K562 (cell line): ENCODE results near the gene BRCA1. TPM values are rescaled to one million over a fixed set of nuclear protein-coding genes. Genes with fewer than 3 reads are reported as not detected.

Experiments used
- ARID2 ChIP-seq: fragments of 450-650 bp; IDR thresholded peaks from 2 replicates; pipeline ENCODE4 v1.6.1; 2017; ENCODE audit warnings: antibody characterized with exemption, mild to moderate bottlenecking
- ATF2 ChIP-seq: sonication (generic); formaldehyde crosslinking; IDR thresholded peaks from 2 replicates; pipeline ENCODE4 v1.8.1; 2022; ENCODE audit warnings: missing genetic modification reagents
- ATF7 ChIP-seq: fragments of 450-650 bp; IDR thresholded peaks from 2 replicates; pipeline ENCODE4 v1.7.1; 2014; ENCODE audit warnings: mild to moderate bottlenecking, moderate library complexity
- CHD1 ChIP-seq: fragments of 200-600 bp; sonication (generic); IDR thresholded peaks from one replicate; pipeline ENCODE4 v1.6.1; 2012; ENCODE audit warnings: mild to moderate bottlenecking, moderate library complexity, low read length, inconsistent platforms
- CSDE1 ChIP-seq, 2 experiments: fragments of 450-650 bp; IDR thresholded peaks; 2 replicates each; pipeline ENCODE4 v1.6.1; 2016; ENCODE audit warnings: mild to moderate bottlenecking in 1 of 2
- EGR1 ChIP-seq: fragments of 450-650 bp; conservative IDR thresholded peaks from 2 replicates; pipeline ENCODE4 v1.6.1; 2017; ENCODE audit warnings: mild to moderate bottlenecking
- EHMT2 ChIP-seq: fragments of 450-650 bp; IDR thresholded peaks from 2 replicates; pipeline ENCODE4 v1.6.1; 2018; ENCODE audit warnings: antibody characterized with exemption
- JUN ChIP-seq, 2 experiments: sonication (generic) in 1 of 2; formaldehyde crosslinking in 1 of 2; IDR thresholded peaks; 2 replicates each; pipeline versions ENCODE4 v1.6.1 to v1.8.0; 2012 to 2022; ENCODE audit warnings: borderline replicate concordance in 2 of 2, mild to moderate bottlenecking in 2 of 2, improper control_type of control experiment in 1 of 2, low read depth in 1 of 2, low read length in 1 of 2, missing genetic modification reagents in 1 of 2
- KAT7 ChIP-seq: sonication (generic); formaldehyde crosslinking; IDR thresholded peaks from 2 replicates; pipeline ENCODE4 v1.8.0; 2022; ENCODE audit warnings: missing genetic modification reagents, mild to moderate bottlenecking, borderline replicate concordance
- KDM5B ChIP-seq: fragments of 200-600 bp; sonication (generic); IDR thresholded peaks from 2 replicates; pipeline ENCODE4 v1.6.1; 2012; ENCODE audit warnings: low read depth, mild to moderate bottlenecking, moderate library complexity, low read length, control low read depth, inconsistent platforms; ENCODE audit not compliant: insufficient replicate concordance
- NR1H2 ChIP-seq: sonication (generic); formaldehyde crosslinking; IDR thresholded peaks from 2 replicates; pipeline ENCODE4 v1.4.0; 2020; ENCODE audit warnings: mild to moderate bottlenecking, missing genetic modification reagents
- NR2C2 ChIP-seq, 2 experiments: fragments of 200-800 bp in 1 of 2; sonication (Bioruptor generic) in 1 of 2; sonication (generic) in 1 of 2; formaldehyde crosslinking in 1 of 2; IDR thresholded peaks; 2 replicates each; pipeline versions ENCODE4 v1.6.1 to v1.8.0; 2016 to 2022; ENCODE audit warnings: mild to moderate bottlenecking in 1 of 2, missing compliant biosample characterization in 1 of 2, missing genetic modification characterization in 1 of 2, missing genetic modification reagents in 1 of 2
- PBX2 ChIP-seq, 2 experiments: IDR thresholded peaks in 1 of 2; conservative IDR thresholded peaks in 1 of 2; 2 replicates each; pipeline ENCODE4 v1.6.1; 2016; ENCODE audit warnings: low read depth in 2 of 2, mild to moderate bottlenecking in 1 of 2, missing compliant biosample characterization in 1 of 2, missing genetic modification characterization in 1 of 2, moderate library complexity in 1 of 2
- PHF20 ChIP-seq: fragments of 450-650 bp; IDR thresholded peaks from 2 replicates; pipeline ENCODE4 v1.6.1; 2018; ENCODE audit not compliant: partially characterized antibody
- PHF8 ChIP-seq: fragments of 200-600 bp; sonication (generic); IDR thresholded peaks from 2 replicates; pipeline ENCODE4 v1.6.1; 2012; ENCODE audit warnings: mixed run types, mild to moderate bottlenecking, inconsistent platforms, low read length, moderate library complexity, borderline replicate concordance
- POLR2AphosphoS2 ChIP-seq: IDR thresholded peaks from 2 replicates; pipeline ENCODE4 v1.6.1; 2012; ENCODE audit warnings: low read length, improper control_type of control experiment
- RFX5 ChIP-seq: IDR thresholded peaks from 2 replicates; pipeline ENCODE4 v1.6.1; 2011; ENCODE audit warnings: low read depth, mild to moderate bottlenecking, improper control_type of control experiment, low read length
- SMARCA5 ChIP-seq: fragments of 450-650 bp; IDR thresholded peaks from 2 replicates; pipeline ENCODE4 v1.6.1; 2016
- TBL1XR1 ChIP-seq, 2 experiments: IDR thresholded peaks; 2 replicates each; pipeline ENCODE4 v1.6.1; 2012; ENCODE audit warnings: improper control_type of control experiment in 2 of 2, low read length in 2 of 2, mild to moderate bottlenecking in 1 of 2
- XRCC3 ChIP-seq: fragments of 450-650 bp; IDR thresholded peaks from 2 replicates; pipeline ENCODE4 v1.6.1; 2017; ENCODE audit warnings: mild to moderate bottlenecking, moderate library complexity
- ZFP91 ChIP-seq: sonication (generic); formaldehyde crosslinking; IDR thresholded peaks from 2 replicates; pipeline ENCODE4 v1.8.0; 2022; ENCODE audit warnings: mild to moderate bottlenecking, missing genetic modification reagents
- ZFX ChIP-seq: sonication (generic); formaldehyde crosslinking; IDR thresholded peaks from 2 replicates; pipeline ENCODE4 v1.8.0; 2022; ENCODE audit warnings: mild to moderate bottlenecking, missing genetic modification reagents, moderate library complexity
- ZNF311 ChIP-seq: fragments of 250-450 bp; sonication (Bioruptor Pico); IDR thresholded peaks from 2 replicates; pipeline ENCODE4 v1.4.0; 2020; ENCODE audit warnings: mild to moderate bottlenecking, moderate library complexity
- ZNF324 ChIP-seq: fragments of 250-450 bp; sonication (Bioruptor Pico); IDR thresholded peaks from 2 replicates; pipeline ENCODE4 v1.4.0; 2020; ENCODE audit warnings: mild to moderate bottlenecking
- polyA plus RNA-seq, 8 experiments: library from polyadenylated mRNA; depleted of rRNA in 4 of 8; stranded (reverse) in 5 of 8; unstranded in 3 of 8; fragments of >200 nt; fragmentation: Nextera tagmentation in 2 of 8; fragmentation: Illumina TruSeq in 1 of 8; extraction: Ambion mirVana in 2 of 8; extraction: Trizol in 1 of 8; gene quantifications; 2 replicates each; pipeline versions ENCODE4 v1.2.1 to v1.2.3, GENCODE V29; 2011 to 2014; ENCODE audit warnings: inconsistent platforms in 1 of 8, missing spikeins in 1 of 8
- total RNA-seq, 7 experiments: library from RNA; depleted of rRNA in 6 of 7; stranded (reverse); fragments of >200 nt in 6 of 7; fragmentation: Illumina TruSeq in 2 of 7; extraction: Trizol in 2 of 7; gene quantifications; 2 replicates each; pipeline versions ENCODE4 v1.2.1 to v1.2.3, GENCODE V29; 2011 to 2021; ENCODE audit warnings: low replicate concordance in 1 of 7

BRCA1 gene
- total and polyA plus RNA-seq, 9 of the 15 experiments (the other 6 are each of a cell fraction or from before 2014, with no cell fraction given): 25.9 to 95.3 (median 62.3) TPM

GRCh38 chr17:43170140-43170765 is 45.1 kb upstream of the BRCA1 start (continued):
- TF ChIP-seq KDM5B (peak; percentile 33), SMARCA5 (no peak), CSDE1 (IDR thresholded peaks at IDR 0.05) (peak in 1 of 2 experiments; percentile 83; a peak in 1 of 4 replicates), JUN (IDR thresholded peaks at IDR 0.05; ENCODE audit: borderline replicate concordance, low read depth, low read length) (peak; percentile 41; the same call in 1 of the 2 replicates), JUN (CRISPR knock-in tag; IDR thresholded peaks at IDR 0.05; ENCODE audit: borderline replicate concordance) (no peak), ZFX (CRISPR knock-in tag) (no peak), ATF2 (CRISPR knock-in tag) (no peak), PHF8 (no peak; the same call in 1 of the 2 replicates), NR2C2 (CRISPR knock-in tag; IDR thresholded peaks at IDR 0.05) (no peak), NR2C2 (tag; IDR thresholded peaks at IDR 0.05) (peak; percentile 95), KAT7 (CRISPR knock-in tag) (no peak), RFX5 (no peak), ZFP91 (no peak), TBL1XR1 (IDR thresholded peaks at IDR 0.05; ENCODE audit: low read length in 2 of 2) (peak in 1 of 2 experiments; percentile 87; a peak in 2 of 4 replicates), XRCC3 (no peak), ZNF324 (CRISPR knock-in tag) (no peak), ATF7 (peak; percentile 97), NR1H2 (CRISPR knock-in tag) (no peak), PHF20 (peak; percentile 87), EGR1 (peak; percentile 17), ARID2 (no peak), EHMT2 (no peak), CHD1 (no peak), PBX2 (CRISPR knock-in tag; IDR thresholded peaks at IDR 0.05; ENCODE audit: low read depth) (no peak), PBX2 (tag; conservative IDR thresholded peaks at IDR 0.05; ENCODE audit: low read depth) (no peak), ZNF311 (no peak), POLR2AphosphoS2 (no peak)
